ENCODE measurements around the gene KLHL41.
A peak's percentile ranks its signal among the peaks of the same experiment; 100 is the strongest.

The KLHL41 gene

GRCh38 chr2:169469952-169470572 lies 39.4 kb upstream of the KLHL41 start:
- in situ Hi-C loops (cut with MboI; ENCODE audit: low sequenced_read_pairs, unreplicated experiment), result no loop called here
- TF ChIP-seq CTCF (IDR thresholded peaks at IDR 0.05; ENCODE audit: borderline replicate concordance, control extremely low read depth, extremely low read depth, insufficient read depth, missing control alignments), result no peak
- no peak for DNase-seq (ENCODE audit: low spot score)

GRCh38 chr2:169472249-169472648 lies 37.3 kb upstream of the KLHL41 start:
- in situ Hi-C loops (cut with MboI; ENCODE audit: low sequenced_read_pairs, unreplicated experiment), result no loop called here
- no peak for TF ChIP-seq CTCF (IDR thresholded peaks at IDR 0.05; ENCODE audit: borderline replicate concordance, control extremely low read depth, extremely low read depth, insufficient read depth, missing control alignments)
- no peak for DNase-seq (ENCODE audit: low spot score)

- in situ Hi-C loops (cut with MboI; ENCODE audit: low sequenced_read_pairs, unreplicated experiment), result no loop called here
- TF ChIP-seq CTCF (IDR thresholded peaks at IDR 0.05; ENCODE audit: borderline replicate concordance, control extremely low read depth, extremely low read depth, insufficient read depth, missing control alignments), result no peak
- DNase-seq (ENCODE audit: low spot score), result no peak
Measured at GRCh38 chr2:169476459-169476858, 33.0 kb upstream of the KLHL41 start.

GRCh38 chr2:169478339-169478738 lies 31.2 kb upstream of the KLHL41 start:
- no peak for DNase-seq (ENCODE audit: low spot score)
- in situ Hi-C loops (cut with MboI; ENCODE audit: low sequenced_read_pairs, unreplicated experiment), result no loop called here
- no peak for TF ChIP-seq CTCF (IDR thresholded peaks at IDR 0.05; ENCODE audit: borderline replicate concordance, control extremely low read depth, extremely low read depth, insufficient read depth, missing control alignments)

GRCh38 chr2:169478745-169479256 lies 30.7 kb upstream of the KLHL41 start:
- no peak for TF ChIP-seq CTCF (IDR thresholded peaks at IDR 0.05; ENCODE audit: borderline replicate concordance, control extremely low read depth, extremely low read depth, insufficient read depth, missing control alignments)
- in situ Hi-C loops (cut with MboI; ENCODE audit: low sequenced_read_pairs, unreplicated experiment), result no loop called here
- DNase-seq (ENCODE audit: low spot score), result no peak

GRCh38 chr2:169479257-169480078 lies 30.0 kb upstream of the KLHL41 start, which contains the start of gene BBS5:
TSS of gene BBS5 (plus strand) at chr2:169479494. CDS start at chr2:169479554, 60 bp downstream.
- DNase-seq (ENCODE audit: low spot score), result peak; percentile 91
- TF ChIP-seq CTCF (IDR thresholded peaks at IDR 0.05; ENCODE audit: borderline replicate concordance, control extremely low read depth, extremely low read depth, insufficient read depth, missing control alignments), result peak; percentile 67
- in situ Hi-C loops (cut with MboI; ENCODE audit: low sequenced_read_pairs, unreplicated experiment), result no loop called here
